Measurements from ENCODE around the gene SEMA3A.
"Not testable (repeated sequence)": the region's sequence is repeated elsewhere in the genome, so short reads cannot be mapped to it uniquely, and the experiment has no call there.

The SEMA3A gene

DNA sequence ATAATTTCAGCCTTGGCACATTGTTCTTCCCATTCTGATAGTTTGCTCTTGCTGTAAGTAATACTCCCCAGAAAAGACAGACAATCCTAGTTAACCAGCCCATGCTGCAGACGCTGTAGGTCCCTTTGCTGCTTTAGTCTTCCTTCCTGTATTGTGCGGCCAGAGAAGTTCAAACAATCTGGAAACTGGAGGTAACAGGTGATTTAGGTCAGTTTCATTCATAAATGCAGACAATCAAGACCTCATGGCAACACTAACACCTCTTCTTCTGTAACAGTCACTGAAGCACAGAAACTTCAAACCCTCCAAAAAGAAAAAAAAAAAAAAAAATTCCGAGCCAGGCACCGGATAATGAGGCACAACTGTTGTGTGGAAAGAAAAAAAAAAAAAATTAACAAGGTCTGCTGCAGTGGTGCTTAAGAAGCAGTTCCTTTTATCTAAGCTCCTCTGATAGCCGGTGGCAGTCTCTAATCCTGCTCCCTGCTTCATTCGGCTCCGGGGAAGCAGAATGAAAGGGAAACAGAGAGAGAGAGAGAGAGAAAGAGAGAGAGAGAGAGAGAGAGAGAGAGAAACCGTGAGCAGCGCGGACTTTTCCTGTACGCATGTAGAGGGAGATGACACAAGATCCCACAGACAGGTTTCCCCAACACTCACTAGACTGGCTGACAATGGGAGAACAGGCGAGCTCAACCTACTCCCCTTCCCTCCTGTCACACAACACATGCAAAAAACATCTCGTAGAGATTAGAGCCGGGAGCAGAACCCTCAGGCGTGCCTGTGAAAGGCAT lies at the start of gene SEMA3A:
TSS of gene SEMA3A (minus strand) at position 306 of the 788 bp plus-strand sequence. CDS start at position 103, 203 bp downstream.
- DNase-seq (ENCODE audit: low spot score) = no peak

DNA sequence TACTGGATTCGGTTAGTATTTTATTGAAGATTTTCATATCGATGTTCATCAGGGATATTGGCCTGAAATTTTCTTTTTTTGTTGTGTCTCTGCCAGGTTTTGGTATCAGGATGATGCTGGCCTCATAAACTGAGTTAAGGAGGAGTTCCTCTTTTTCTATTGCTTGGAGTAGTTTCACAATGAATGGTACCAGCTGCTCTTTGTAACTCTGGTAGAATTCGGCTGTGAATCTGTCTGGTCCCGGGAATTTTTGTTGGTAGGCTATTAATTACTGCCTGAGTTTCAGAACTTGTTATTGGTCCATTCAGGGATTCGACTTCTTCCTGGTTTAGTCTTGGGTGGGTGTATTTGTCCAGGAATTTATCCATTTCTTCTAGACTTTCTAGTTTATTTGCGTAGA lies 48.4 kb upstream of the SEMA3A start:
- DNase-seq (ENCODE audit: low spot score) = not testable (repeated sequence)

DNA sequence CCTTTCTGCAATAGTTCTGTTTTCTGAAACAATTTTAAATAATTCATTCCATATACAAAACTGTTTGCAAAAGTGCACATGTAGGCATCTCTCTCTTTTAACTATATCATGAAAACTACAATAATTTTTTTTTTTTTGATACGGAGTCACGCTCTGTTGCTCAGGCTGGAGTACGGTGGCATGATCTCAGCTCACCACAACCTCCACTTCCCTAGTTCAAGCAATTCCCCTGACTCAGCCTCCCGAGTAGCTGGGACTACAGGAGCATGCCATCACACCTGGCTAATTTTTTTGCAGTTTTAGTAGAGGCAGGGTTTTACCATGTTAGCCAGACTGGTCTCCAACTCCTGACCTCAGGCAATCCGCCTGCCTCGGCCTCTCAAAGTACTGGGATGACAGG lies 44.0 kb upstream of the SEMA3A start:
- DNase-seq (ENCODE audit: low spot score) = no peak

DNA sequence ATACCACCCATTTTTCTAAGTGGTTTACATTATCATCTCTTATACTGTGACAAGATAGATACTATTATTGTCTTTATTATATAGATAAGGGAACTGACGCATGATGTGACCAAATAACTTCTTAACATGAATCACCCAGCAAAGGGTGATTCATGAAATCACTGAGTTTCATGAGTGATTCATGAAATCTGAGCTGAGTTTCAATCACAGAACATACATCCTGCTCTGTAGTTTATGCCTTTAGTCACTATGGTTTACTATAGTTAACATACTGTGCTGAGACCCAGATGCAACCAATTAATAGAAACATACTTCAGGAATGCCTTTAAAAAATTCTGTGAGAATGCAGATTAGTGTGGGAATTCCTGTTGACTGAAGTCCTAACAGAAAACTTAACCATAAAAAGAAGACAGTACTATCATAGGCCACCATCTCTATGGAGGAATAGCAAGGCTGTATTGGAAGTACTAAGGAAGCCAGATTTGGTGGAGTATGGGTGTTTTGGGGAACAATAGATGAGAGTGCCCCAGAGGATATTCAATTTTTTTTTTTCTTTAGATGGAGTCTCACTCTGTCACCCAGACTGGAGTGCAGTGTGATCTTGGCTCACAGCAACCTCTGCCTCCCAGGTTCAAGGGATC lies 43.1 kb upstream of the SEMA3A start:
- no peak for DNase-seq (ENCODE audit: low spot score)

DNA sequence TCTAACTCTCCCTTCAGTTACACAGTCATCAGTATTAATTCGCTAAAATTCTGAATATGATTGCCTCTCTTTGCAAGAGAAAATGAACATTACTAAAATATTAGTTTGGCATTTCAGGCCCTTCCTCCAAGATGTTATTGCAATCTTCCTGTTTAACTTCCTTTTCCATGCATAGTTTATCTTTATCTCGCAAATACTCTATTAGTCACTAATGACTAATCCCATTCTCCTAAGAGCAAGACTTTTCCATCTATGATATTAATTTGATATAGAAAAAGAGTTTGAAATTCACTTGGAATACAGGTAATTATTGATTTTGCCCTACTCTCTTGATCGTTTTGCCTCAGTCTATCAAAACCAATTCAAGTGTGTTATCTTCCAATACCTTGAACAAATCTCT lies 41.8 kb upstream of the SEMA3A start:
- no peak for DNase-seq (ENCODE audit: low spot score)

DNA sequence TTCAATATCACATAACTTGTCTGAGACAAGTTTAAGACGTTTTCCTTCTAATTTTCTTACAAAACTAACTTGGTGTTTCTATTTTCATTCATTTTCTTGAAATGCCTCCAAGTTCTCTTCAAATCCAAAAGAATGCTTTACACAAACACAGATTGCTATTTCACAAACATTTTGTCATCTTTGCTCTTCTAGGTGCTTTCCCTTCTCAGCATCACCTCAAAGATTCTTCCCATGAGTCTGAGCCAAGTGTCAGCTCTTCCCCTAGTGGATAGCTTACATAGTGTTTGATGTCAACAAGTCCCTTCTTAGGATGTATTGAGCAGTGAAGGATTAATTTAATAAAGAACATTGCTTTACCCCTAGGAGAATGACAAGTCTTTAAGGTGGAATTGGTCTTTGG lies 38.1 kb upstream of the SEMA3A start:
- no peak for DNase-seq (ENCODE audit: low spot score)

DNA sequence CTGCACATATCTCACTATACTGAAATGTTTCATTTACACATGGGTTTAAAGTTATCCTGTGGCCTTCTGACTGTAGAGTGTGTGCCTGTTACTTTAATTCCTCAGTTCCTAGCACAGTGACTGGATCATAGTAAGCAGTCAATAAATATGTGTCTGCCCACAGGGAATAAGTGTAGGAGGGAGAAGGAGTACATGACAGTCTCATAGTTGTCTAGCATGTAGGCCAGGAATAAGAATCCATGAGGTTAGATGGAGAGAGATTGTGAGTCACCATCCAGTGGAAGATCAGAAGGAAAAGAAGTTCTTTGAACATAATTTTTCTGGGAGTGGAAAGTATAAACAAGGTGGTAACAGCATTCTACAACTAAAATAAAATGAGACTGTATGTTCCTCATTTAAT lies 36.6 kb upstream of the SEMA3A start:
- no peak for DNase-seq (ENCODE audit: low spot score)

DNA sequence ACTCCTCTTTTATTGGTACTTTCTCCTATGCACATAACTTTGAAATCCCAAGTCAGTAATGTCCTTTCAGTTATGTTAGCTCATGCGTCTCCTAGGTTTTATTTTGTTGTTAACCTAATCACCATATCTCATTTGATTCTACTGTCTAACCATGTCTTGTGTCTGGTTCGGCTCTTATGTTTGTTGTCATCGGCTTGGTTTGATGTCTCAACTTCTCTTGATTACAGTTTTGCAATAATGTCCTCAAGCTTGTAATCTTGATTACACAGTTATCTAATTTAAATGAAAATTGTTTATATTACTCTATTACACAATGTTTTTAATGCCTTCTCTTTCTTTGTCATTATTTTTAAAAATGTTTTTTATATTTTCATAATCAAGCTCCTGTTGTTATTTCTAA lies 35.9 kb upstream of the SEMA3A start:
- DNase-seq (ENCODE audit: low spot score) = no peak

DNA sequence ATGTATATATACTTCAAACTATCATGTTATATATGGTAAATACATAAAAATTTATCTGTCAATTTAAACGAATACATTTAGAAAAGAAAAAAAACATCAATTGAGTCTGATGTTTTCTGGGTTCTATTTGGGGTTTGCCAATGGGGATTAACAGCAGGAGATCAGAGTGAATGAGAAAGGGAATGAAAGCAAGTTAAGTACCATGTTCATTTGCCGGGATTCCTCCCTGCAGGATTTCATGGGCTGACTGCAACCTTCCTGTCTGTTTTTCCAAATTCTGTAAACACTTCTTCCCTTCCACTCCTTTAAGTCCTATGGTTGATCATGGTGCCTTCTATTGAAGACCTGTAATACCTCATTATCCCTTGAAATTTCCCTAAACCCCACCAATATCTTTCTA lies 33.9 kb upstream of the SEMA3A start:
- DNase-seq (ENCODE audit: low spot score) = no peak

DNA sequence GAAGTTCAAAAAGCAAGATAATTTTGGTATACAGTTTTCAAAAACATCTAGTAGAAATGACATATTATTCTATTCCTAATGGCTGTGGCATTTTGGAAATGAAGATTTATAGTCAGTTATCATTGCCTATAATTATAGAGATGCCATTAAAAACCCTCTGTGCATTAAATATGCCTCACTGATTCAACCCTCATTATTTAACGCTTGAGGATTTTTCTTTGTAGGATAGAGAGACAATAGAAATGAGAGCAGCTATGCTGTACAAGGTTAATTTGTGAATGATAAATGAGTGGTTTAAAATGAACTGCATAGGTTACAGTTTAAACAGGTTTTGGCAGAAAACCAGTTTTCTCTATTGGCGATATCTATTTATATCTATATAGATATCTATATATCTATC lies 32.2 kb upstream of the SEMA3A start:
- DNase-seq (ENCODE audit: low spot score) = no peak

DNA sequence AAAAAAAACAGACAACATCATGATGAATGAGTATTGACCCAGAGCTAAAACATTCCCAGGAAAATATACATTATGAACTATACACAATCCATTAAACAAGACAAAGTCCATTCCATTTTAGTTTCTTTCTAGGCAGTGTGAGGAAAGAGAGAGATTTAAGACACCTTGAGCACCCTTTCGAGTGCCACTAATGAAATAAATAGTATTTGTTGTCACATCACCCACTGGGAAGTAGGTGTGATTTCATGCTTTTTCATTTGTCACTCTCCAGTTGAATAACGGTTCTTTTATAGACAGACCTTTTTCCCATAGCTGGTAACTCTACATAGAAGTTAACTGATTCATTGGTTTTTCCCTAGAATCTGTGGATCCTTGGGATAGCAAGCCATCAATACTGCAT lies 29.9 kb upstream of the SEMA3A start:
- DNase-seq (ENCODE audit: low spot score) = no peak

DNA sequence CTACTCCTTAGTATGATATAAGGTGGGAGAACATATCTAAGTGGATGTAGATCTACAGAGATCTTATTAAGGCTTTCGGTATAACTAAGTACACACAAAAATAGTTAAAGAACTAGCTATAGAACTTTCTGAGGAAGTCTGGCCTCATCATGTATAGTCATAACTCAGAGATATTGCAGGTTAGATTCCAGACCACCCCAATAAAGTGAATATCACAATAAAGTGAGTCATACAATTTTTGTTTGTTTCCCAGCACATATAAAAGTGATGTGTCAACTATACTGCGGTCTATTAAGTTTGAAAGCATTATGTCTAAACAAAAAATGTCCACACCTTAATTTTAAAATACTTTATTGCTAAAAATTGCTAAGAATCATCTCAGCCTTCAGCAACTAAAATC lies 24.7 kb upstream of the SEMA3A start:
- DNase-seq (ENCODE audit: low spot score) = no peak

DNA sequence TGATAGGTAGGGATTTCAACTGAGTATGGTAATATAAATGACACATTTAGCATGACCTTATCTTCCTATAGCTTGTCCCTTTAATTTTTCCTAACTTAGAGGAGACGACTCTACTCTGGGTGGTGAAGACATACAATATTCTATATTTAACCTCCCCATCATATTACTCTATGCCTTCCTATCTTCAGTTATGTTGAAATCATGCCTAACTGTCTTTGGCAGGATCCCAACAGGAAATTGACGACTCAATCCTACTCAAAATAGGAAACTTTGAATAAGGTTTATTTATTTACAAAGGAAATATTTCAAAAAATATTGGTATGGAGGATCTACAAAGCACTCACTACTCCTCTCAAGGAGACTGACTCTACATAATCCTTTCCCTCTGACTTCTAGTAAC lies 24.1 kb upstream of the SEMA3A start:
- no peak for DNase-seq (ENCODE audit: low spot score)

DNA sequence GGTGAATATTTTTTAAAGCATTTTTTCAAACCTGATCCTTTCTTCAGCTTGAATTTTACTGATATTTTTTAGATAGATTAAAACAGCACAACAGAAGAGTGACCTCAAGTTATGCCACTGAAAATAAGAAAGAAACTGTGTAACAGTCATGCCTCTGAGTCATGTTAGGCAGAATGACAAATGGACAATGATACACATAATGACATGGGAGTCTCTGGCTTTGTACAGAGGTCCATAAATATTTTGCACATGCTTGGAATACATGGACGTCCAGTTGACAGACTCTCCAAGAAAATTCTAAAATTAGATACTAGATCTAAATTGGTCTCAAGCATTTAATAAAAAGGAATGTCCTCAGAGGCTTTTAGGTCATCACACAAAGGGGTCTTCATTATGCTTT lies 21.9 kb upstream of the SEMA3A start:
- no peak for DNase-seq (ENCODE audit: low spot score)

DNA sequence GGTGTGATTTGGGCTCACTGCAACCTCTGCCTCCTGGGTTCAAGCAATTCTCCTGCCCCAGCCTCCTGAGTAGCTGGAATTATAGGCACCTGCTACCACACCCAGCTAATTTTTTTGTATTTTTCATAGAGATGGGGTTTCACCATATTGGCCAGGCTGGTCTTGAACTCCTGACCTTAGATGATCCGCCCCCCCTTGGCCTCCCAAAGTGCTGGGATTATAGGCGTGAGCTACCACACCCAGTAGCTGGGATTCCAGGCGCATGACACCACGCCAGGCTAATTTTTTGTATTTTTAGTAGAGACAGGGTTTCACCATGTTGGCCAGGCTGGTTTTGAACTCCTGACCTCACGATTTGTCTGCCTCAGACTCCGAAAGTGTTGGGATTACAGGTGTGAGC lies 20.2 kb upstream of the SEMA3A start:
- not testable (repeated sequence) for DNase-seq (ENCODE audit: low spot score)

DNA sequence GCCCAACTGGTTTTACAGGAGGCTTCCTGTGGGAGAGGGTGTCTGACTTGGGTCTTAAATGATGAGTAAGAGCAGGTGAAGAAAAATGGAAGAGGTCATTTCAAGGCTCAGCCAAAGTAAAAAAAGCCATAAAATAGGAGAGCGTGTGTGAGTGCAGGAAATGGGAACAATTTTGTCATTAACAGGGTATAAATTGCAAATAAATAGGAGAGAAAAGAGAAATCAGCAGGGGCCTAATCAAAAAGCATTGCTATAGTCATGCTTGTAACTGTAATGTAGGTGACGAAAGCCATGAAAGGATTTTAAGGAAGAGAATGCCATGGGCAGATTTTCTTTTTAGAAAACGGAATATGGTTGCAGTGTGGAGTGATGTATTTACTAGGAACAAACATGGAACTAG lies 15.7 kb upstream of the SEMA3A start:
- no peak for DNase-seq (ENCODE audit: low spot score)

DNA sequence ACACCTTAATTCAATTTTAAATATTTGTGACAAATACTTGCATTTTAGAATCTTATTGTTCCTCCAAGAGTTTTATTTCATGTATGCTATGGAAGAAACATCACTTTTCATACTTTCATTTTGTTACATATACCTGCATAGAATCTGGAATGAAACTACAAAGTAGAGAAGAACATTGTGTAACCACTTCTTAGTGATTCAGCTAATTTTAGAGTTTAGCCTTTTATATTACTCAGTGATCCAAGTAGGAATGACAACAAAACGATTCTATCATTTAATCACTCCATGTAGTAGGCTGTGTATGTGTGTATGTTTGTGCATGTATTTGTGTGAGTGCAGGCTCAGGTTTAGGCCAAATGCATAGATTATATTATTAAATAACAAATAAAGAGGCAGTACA lies 14.4 kb upstream of the SEMA3A start:
- no peak for DNase-seq (ENCODE audit: low spot score)

DNA sequence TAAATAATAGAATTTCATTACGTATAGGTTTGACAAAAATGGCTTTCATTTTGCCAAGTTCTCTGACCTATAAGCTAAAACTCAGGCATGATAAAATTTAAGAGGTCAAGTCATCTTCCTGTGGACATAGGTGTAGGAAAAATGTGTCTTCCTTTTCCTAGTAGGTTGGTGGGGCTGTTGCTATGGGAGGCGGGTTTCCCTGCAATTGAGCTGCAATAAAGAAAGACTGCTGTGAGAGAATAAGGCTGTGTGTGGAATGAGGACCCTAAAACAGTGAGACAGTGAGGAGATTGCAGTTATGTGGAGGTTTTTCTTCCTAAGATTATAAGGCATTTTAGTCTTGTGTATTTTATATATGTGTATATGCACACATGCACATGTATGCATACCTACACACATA lies 13.0 kb upstream of the SEMA3A start:
- no peak for DNase-seq (ENCODE audit: low spot score)

DNA sequence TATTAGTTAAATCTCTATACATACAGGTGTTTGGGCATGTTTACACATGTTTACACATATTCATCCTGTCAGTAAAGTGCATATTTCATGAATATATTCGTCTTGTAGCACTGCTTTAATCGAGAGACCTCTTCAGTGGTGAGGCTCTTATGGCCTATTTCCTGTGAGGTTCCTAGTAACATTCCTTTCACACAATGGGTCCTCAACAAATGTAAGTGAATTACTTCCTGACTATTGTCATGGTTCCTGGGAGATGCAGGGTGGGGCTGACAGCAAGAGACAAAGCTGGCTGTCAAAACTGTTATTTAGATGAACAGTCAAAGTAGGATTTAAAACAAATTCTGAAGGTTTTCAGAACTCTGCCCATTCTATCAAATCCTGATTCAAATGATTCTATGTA lies 12.4 kb upstream of the SEMA3A start:
- DNase-seq (ENCODE audit: low spot score) = no peak

DNA sequence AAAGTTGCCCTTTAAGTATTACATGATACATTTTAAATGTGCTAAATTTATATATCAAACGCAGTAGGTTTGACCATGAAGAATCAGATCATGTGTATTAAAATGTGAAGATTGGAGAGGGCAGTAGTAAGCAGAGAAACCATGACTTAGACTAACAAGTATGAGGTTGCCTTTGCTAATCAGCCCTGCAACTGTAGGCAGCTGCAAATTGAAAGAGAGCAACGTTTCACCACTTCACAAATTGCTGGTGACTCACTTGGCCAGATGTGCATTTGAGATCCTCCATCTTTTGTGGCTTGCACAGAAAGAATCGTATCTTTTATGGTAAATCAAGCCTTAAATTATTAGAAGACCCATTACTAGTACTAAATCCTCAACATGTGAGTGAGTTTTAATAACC lies 10.1 kb upstream of the SEMA3A start:
- no peak for DNase-seq (ENCODE audit: low spot score)

DNA sequence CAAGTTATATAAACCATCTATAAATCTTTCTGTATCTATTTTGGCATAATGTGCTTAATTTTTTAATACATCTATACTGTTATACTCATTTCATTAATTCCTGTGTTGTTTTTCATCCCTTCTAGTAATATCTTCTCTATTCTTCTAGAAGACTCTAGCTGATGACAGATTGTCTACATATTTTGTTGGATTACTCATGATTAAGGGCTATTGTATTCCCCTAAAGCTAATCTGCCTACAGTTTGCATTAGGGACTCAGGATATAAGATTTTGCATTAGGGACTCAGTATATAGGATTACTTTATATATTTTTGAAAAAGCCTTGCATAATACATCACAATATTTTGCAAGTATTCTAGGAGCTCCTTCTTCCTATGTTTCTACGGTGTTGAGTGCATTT lies 8.3 kb upstream of the SEMA3A start:
- DNase-seq (ENCODE audit: low spot score) = no peak

DNA sequence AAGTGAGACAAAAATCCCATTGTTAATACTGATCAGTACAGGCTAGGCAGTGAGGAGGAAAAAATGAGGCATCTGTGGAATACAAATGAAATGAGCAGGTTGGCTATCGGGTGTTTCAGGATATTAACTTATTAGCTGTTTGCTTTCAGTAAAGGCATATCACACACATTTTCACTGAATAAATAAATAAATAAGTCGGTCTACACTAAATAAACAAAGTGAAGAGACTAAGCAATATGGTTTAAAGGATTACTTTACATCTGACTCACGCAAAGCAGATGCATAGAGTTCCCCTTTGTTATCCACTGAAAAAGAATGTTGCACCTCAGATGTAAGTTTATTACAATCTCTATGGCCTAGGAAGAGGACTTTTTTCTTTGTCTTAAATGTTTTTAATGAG lies 6.3 kb upstream of the SEMA3A start:
- DNase-seq (ENCODE audit: low spot score) = no peak

DNA sequence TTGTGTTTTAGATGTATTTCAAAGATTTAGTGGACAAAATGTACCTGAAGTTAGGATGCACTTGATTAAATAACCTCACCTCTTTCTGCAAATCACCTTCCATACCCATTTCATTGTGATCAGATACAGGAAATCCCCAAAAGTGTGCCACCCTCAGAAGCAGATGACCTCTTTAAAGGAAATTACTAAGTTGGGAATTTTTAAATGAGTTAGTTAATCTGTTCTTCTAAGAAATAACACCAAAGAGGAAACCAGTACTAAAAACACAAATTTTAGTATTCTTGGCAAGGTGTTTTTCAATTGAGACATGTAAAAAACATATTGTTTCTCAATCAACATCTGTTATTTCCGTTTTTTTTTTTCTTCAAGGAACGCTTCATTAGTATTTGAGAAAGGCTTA lies 4.6 kb upstream of the SEMA3A start:
- no peak for DNase-seq (ENCODE audit: low spot score)

DNA sequence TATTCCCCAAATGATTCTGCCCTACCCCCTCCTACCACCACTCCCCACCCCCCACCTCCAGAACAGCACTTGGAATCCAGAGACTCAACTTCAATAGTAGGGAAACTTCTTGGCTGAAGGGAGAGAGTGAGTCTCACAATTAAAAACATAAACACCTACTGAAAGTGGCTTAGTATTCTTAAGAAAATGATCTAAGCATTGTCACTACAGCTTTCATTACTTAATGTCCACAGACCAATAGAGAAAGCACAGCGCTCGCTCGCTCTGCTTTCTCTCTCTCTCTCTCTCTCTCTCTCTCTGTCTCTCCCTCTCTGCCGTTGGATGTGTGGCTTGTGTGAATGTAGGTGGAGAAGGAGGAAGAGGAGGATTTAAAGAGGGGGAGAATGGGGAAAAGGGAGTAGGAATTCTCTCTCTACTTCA lies 1.5 kb upstream of the SEMA3A start:
- DNase-seq (ENCODE audit: low spot score) = no peak
